ENCODE data around the gene KRT222. TPM values are rescaled to one million over a fixed set of nuclear protein-coding genes. Genes with fewer than 3 reads are reported as not detected.

KRT222 gene
- polyA plus RNA-seq, 1 donor (not counting 4 experiments of a cell fraction or from before 2014, with no cell fraction given) = 0.76 TPM

GRCh38 chr17:40610359-40610758 is 54.6 kb downstream of the KRT222 start:
- no peaks in the 10 kb centered on the region for H3K36me3 ChIP-seq (ENCODE audit: control insufficient read depth in 2 of 2, extremely low read depth in 1 of 2, insufficient read depth in 2 of 2, low read length in 2 of 2)
- H2AFZ ChIP-seq (ENCODE audit: control insufficient read depth, low read length) = no peak overlapping the region
- no peak overlapping the region for H3K9ac ChIP-seq (ENCODE audit: control insufficient read depth, extremely low read depth, insufficient read depth, low read length)
- no peaks in the 10 kb centered on the region for H3K4me1 ChIP-seq (ENCODE audit: control insufficient read depth, extremely low read depth, insufficient read depth, low read length)
- H3K4me2 ChIP-seq (ENCODE audit: control insufficient read depth, extremely low read depth, insufficient read depth, low read depth, low read length) = no peak overlapping the region
- H4K20me1 ChIP-seq (ENCODE audit: control insufficient read depth, extremely low read depth, insufficient read depth, low read length) = no peaks in the 10 kb centered on the region
- H3K9me1 ChIP-seq (ENCODE audit: control insufficient read depth, extremely low read depth, insufficient read depth, low read length) = no peaks in the 10 kb centered on the region
- TF ChIP-seq EZH2 (IDR thresholded peaks at IDR 0.05; ENCODE audit: low read length) (no peak), CTCF (optimal IDR thresholded peaks at IDR 0.05 in 1 of 3, IDR thresholded peaks at IDR 0.05 in 1 of 3, conservative IDR thresholded peaks at IDR 0.05 in 1 of 3; ENCODE audit: extremely low read depth in 1 of 3, insufficient read depth in 2 of 3, low read length in 3 of 3) (no peak)
- peaks cover 43% of the 10 kb centered on the region for H3K27me3 ChIP-seq (ENCODE audit: control insufficient read depth, extremely low read depth, insufficient read depth, low read length)
- dilution Hi-C loops (cut with MboI; ENCODE audit: extremely low pct_ligation_motif_present, low sequenced_read_pairs) = no loop called here
- FAIRE-seq (no peak), DNase-seq (ENCODE audit: low read depth, low spot score) (no peak)
- H3K79me2 ChIP-seq (ENCODE audit: control insufficient read depth, insufficient read depth, low read length) = no peaks in the 10 kb centered on the region
- no peaks in the 10 kb centered on the region for H3K9me3 ChIP-seq (ENCODE audit: control insufficient read depth, low read depth, low read length)
- no peak overlapping the region for H3K27ac ChIP-seq (ENCODE audit: control insufficient read depth, insufficient read depth, low read length)
- H3K4me3 ChIP-seq (ENCODE audit: control insufficient read depth in 2 of 3, extremely low read depth in 1 of 3, insufficient read depth in 2 of 3, low read depth in 1 of 3, low read length in 3 of 3) = no peak overlapping the region

GRCh38 chr17:40608061-40608581 is 56.9 kb downstream of the KRT222 start:
- Histone ChIP-seq H4K20me1 (ENCODE audit: control insufficient read depth, extremely low read depth, insufficient read depth, low read length) (no peaks in the 10 kb centered on the region), H2AFZ (ENCODE audit: control insufficient read depth, low read length) (no peak overlapping the region), H3K9ac (ENCODE audit: control insufficient read depth, extremely low read depth, insufficient read depth, low read length) (no peak overlapping the region), H3K79me2 (ENCODE audit: control insufficient read depth, insufficient read depth, low read length) (no peaks in the 10 kb centered on the region), H3K36me3 (ENCODE audit: control insufficient read depth in 2 of 2, extremely low read depth in 1 of 2, insufficient read depth in 2 of 2, low read length in 2 of 2) (no peaks in the 10 kb centered on the region), H3K9me1 (ENCODE audit: control insufficient read depth, extremely low read depth, insufficient read depth, low read length) (no peaks in the 10 kb centered on the region), H3K4me3 (ENCODE audit: control insufficient read depth in 2 of 3, extremely low read depth in 1 of 3, insufficient read depth in 2 of 3, low read depth in 1 of 3, low read length in 3 of 3) (no peak overlapping the region), H3K9me3 (ENCODE audit: control insufficient read depth, low read depth, low read length) (no peaks in the 10 kb centered on the region), H3K27me3 (ENCODE audit: control insufficient read depth, extremely low read depth, insufficient read depth, low read length) (peaks cover 38% of the 10 kb centered on the region), H3K4me1 (ENCODE audit: control insufficient read depth, extremely low read depth, insufficient read depth, low read length) (no peaks in the 10 kb centered on the region), H3K4me2 (ENCODE audit: control insufficient read depth, extremely low read depth, insufficient read depth, low read depth, low read length) (no peak overlapping the region), H3K27ac (ENCODE audit: control insufficient read depth, insufficient read depth, low read length) (no peak overlapping the region)
- FAIRE-seq (no peak), DNase-seq (ENCODE audit: low read depth, low spot score) (no peak)
- dilution Hi-C loops (cut with MboI; ENCODE audit: extremely low pct_ligation_motif_present, low sequenced_read_pairs) = no loop called here
- TF ChIP-seq CTCF (optimal IDR thresholded peaks at IDR 0.05 in 1 of 3, IDR thresholded peaks at IDR 0.05 in 1 of 3, conservative IDR thresholded peaks at IDR 0.05 in 1 of 3; ENCODE audit: extremely low read depth in 1 of 3, insufficient read depth in 2 of 3, low read length in 3 of 3) (no peak), EZH2 (IDR thresholded peaks at IDR 0.05; ENCODE audit: low read length) (no peak)
